Mammary microvascular endothelial cell (primary cell): ENCODE measurements around the gene CXorf49B. TPM values are rescaled to one million over a fixed set of nuclear protein-coding genes. Genes with fewer than 3 reads are reported as not detected.

Experiments used
- total RNA-seq: library from RNA; depleted of rRNA; stranded (reverse); fragments of >200 nt; gene quantifications from 2 replicates; pipeline ENCODE4 v1.2.3, GENCODE V29; 2015

The CXorf49B gene
- total RNA-seq: not detected in 2 replicates

DNA sequence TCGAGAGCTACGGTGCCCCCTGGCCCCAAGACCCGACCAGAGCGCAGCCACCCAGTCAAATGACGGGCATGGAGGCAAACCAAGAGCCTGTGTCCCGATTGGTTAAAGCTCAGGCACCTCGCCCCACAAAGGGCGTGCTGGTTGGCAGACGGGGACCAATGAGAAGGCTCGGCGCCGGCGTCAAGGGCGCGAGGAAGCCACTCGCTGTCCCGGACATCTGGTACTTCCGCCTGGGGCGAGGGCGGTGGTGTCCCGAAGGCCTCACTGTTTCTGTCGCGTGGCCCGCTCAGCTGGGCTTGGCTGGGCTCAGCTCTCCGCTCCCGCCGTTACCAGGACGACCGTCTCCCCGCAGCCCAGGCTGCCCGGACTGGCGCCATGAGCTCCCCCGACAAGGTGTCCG is at the start of gene CXorf49B:
TSS of gene CXorf49B (plus strand) at position 301 of the 400 bp plus-strand sequence. CDS start at position 376, 75 bp downstream.

DNA sequence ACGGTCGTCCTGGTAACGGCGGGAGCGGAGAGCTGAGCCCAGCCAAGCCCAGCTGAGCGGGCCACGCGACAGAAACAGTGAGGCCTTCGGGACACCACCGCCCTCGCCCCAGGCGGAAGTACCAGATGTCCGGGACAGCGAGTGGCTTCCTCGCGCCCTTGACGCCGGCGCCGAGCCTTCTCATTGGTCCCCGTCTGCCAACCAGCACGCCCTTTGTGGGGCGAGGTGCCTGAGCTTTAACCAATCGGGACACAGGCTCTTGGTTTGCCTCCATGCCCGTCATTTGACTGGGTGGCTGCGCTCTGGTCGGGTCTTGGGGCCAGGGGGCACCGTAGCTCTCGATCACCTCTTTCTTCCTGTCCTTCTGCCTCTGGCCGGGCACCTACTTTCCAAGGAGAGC is 45.0 kb upstream of the CXorf49B start, which contains the start of gene CXorf49:
TSS of gene CXorf49 (minus strand) at position 101 of the 400 bp plus-strand sequence. CDS start 134 bp downstream, outside the sequence.

Other genes with a start within 250 kb of the CXorf49B start
- gene OGT, start 230.2 kb upstream of the CXorf49B start, total RNA-seq: 31.8 and 33.1 TPM in 2 replicates
- 0.25 and 1.3 TPM in 2 replicates for gene GCNA, start 184.9 kb upstream of the CXorf49B start, total RNA-seq
- gene CXCR3, start 144.8 kb upstream of the CXorf49B start, total RNA-seq: not detected in 2 replicates
- gene CXorf49, start 45.1 kb upstream of the CXorf49B start, total RNA-seq: not detected in 2 replicates
- gene NHSL2, start 147.5 kb downstream of the CXorf49B start, total RNA-seq: 18.9 and 22.6 TPM in 2 replicates